HEK293T (cell line): ENCODE results near the gene CD2AP.

Source experiments
- BHLHE40 ChIP-seq: fragments of 450-650 bp; IDR thresholded peaks from 2 replicates; pipeline ENCODE4 v1.6.1; 2016; ENCODE audit warnings: mild to moderate bottlenecking, moderate library complexity, borderline replicate concordance
- ELF4 ChIP-seq: fragments of 450-650 bp; IDR thresholded peaks from 2 replicates; pipeline ENCODE4 v1.6.1; 2017; ENCODE audit warnings: antibody characterized with exemption
- FOXK2 ChIP-seq: fragments of 450-650 bp; IDR thresholded peaks from 2 replicates; pipeline ENCODE4 v1.6.1; 2016; ENCODE audit warnings: mild to moderate bottlenecking
- HDGF ChIP-seq: fragments of 450-650 bp; IDR thresholded peaks from 2 replicates; pipeline ENCODE4 v1.6.1; 2017; ENCODE audit warnings: antibody characterized with exemption, borderline replicate concordance
- L3MBTL2 ChIP-seq: fragments of 450-650 bp; conservative IDR thresholded peaks from 2 replicates; pipeline ENCODE4 v1.6.1; 2016; ENCODE audit warnings: mild to moderate bottlenecking
- NFRKB ChIP-seq: fragments of 450-650 bp; IDR thresholded peaks from 2 replicates; pipeline ENCODE4 v1.6.1; 2016; ENCODE audit warnings: mild to moderate bottlenecking, moderate library complexity
- SP1 ChIP-seq: fragments of 450-650 bp; IDR thresholded peaks from 2 replicates; pipeline ENCODE4 v1.6.1; 2017
- SUZ12 ChIP-seq: fragments of 450-650 bp; IDR thresholded peaks from 2 replicates; pipeline ENCODE4 v1.6.1; 2016; ENCODE audit warnings: mild to moderate bottlenecking
- TARDBP ChIP-seq: fragments of 450-650 bp; IDR thresholded peaks from 2 replicates; pipeline ENCODE4 v1.6.1; 2016

- TF ChIP-seq FOXK2 (no peak), TARDBP (no peak), SUZ12 (no peak), L3MBTL2 (no peak), ELF4 (no peak), HDGF (no peak), BHLHE40 (no peak), NFRKB (no peak), SP1 (no peak)
These were observed 178.4 kb downstream of the CD2AP start for GRCh38 chr6:47655719-47656595.
